Natural killer cell (primary cell): ENCODE results near the gene SNCB. TPM values are rescaled to one million over a fixed set of nuclear protein-coding genes. Genes with fewer than 3 reads are reported as not detected.

ENCODE experiments used
- ATAC-seq, 3 donors: fragments of 150-1000 bp in 2 of 3; fragments of 200-7000 bp in 1 of 3; cut with Tn5 transposase; 1 replicate in 1 of 3; 2 replicates in 2 of 3; pipeline ENCODE4 v1.10.0; 2021; ENCODE audit warnings: mild to moderate bottlenecking in 2 of 3, moderate library complexity in 2 of 3
- DNase-seq, 2 donors: peaks; one replicate each; pipeline versions ENCODE4 v3.0.0 to v3.0.0-alpha.2; 2013 to 2021; ENCODE audit warnings: mixed read lengths in 1 of 2
- H3K27ac ChIP-seq: one replicate; pipeline ENCODE4 v1.5.1; 2013; ENCODE audit warnings: mild to moderate bottlenecking, low read length
- H3K27me3 ChIP-seq: one replicate; pipeline ENCODE4 v1.6.1; 2013; ENCODE audit warnings: low read length; ENCODE audit not compliant: control insufficient read depth, insufficient read depth
- H3K36me3 ChIP-seq: one replicate; pipeline ENCODE4 v1.6.1; 2013; ENCODE audit warnings: low read length; ENCODE audit not compliant: control insufficient read depth, insufficient read depth
- H3K4me1 ChIP-seq: one replicate; pipeline ENCODE4 v1.6.1; 2013; ENCODE audit warnings: low read length; ENCODE audit not compliant: control insufficient read depth, insufficient read depth
- H3K4me3 ChIP-seq: one replicate; pipeline ENCODE4 v1.5.1; 2013; ENCODE audit warnings: low read length
- H3K9me3 ChIP-seq: one replicate; pipeline ENCODE4 v1.6.1; 2013; ENCODE audit warnings: low read length; ENCODE audit not compliant: control insufficient read depth, insufficient read depth
- H3K27ac Mint-ChIP-seq, 2 donors: one replicate each; pipeline ENCODE4 v1.8.0; 2022; ENCODE audit warnings: mild to moderate bottlenecking in 2 of 2, mixed read lengths in 2 of 2, moderate library complexity in 1 of 2
- H3K27me3 Mint-ChIP-seq, 2 donors: one replicate each; pipeline ENCODE4 v1.8.0; 2022; ENCODE audit warnings: low read depth in 2 of 2, mixed read lengths in 2 of 2
- H3K36me3 Mint-ChIP-seq: one replicate; pipeline ENCODE4 v1.8.0; 2022; ENCODE audit warnings: mixed read lengths
- H3K4me1 Mint-ChIP-seq, 2 donors: one replicate each; pipeline ENCODE4 v1.8.0; 2022; ENCODE audit warnings: mixed read lengths in 2 of 2
- H3K4me3 Mint-ChIP-seq: one replicate; pipeline ENCODE4 v1.8.0; 2022; ENCODE audit warnings: mild to moderate bottlenecking, moderate library complexity, mixed read lengths
- H3K9me3 Mint-ChIP-seq, 2 donors: one replicate each; pipeline ENCODE4 v1.8.0; 2022; ENCODE audit warnings: mixed read lengths in 2 of 2
- CTCF ChIP-seq: fragments of 200-600 bp; IDR thresholded peaks from one replicate; pipeline ENCODE4 v1.8.0; 2022; ENCODE audit warnings: antibody characterized with exemption
- WGBS: methylation state at CpG from one replicate; pipeline ENCODE4 v1.1.7; 2013; ENCODE audit warnings: missing lambda C conversion rate; ENCODE audit not compliant: insufficient coverage; 5-methylcytosine and 5-hydroxymethylcytosine counted together
- intact Hi-C: fragments of 100-400 bp; cut with micrococcal nuclease; formaldehyde crosslinking; loops from one replicate; pipeline ENCODE4 v1.14.2; 2022
- total RNA-seq, 4 donors: library from RNA; stranded (reverse); fragments of 120-200 nt in 1 of 4; gene quantifications; one replicate each; pipeline versions ENCODE4 v1.2.3 to v1.2.4, GENCODE V29; 2013 to 2022

The SNCB gene
- total RNA-seq, 3 donors from 2014 or later (not counting 1 experiment from before 2014, with no cell fraction given) = not detected

GRCh38 chr5:176674799-176675198, 44.5 kb upstream of the SNCB start:
- ATAC-seq = peak; percentile 53 to 89 (median 80)
- intact Hi-C loops = no loop called here
- Histone ChIP-seq H3K36me3 (no peaks in the 10 kb centered on the region), H3K27me3 (peaks cover 30% of the 10 kb centered on the region), H3K4me3 (no peak overlapping the region), H3K27ac (no peak overlapping the region), H3K4me1 (peaks cover 16% of the 10 kb centered on the region), H3K9me3 (no peaks in the 10 kb centered on the region)
- H3K4me1 Mint-ChIP-seq = peaks cover 14 to 17% of the 10 kb centered on the region in 2 donors
- peak overlapping the region; percentile 63 for H3K4me3 Mint-ChIP-seq
- no peak for DNase-seq
- no peak overlapping the region for H3K27ac Mint-ChIP-seq
- 59% methylated on average over 17 of the region's 17 CpGs for WGBS
- peaks cover 39 to 40% of the 10 kb centered on the region in 2 donors for H3K27me3 Mint-ChIP-seq
- H3K36me3 Mint-ChIP-seq = no peaks in the 10 kb centered on the region
- no peak for TF ChIP-seq CTCF
- no peaks in the 10 kb centered on the region for H3K9me3 Mint-ChIP-seq

GRCh38 chr5:176673651-176674583, 43.6 kb upstream of the SNCB start:
- peaks cover 31% of the 10 kb centered on the region in 2 donors for H3K27me3 Mint-ChIP-seq
- no peak overlapping the region for H3K27ac Mint-ChIP-seq
- no peak overlapping the region for H3K4me3 Mint-ChIP-seq
- DNase-seq = no peak
- no peak overlapping the region for H3K4me3 ChIP-seq
- 86% methylated on average over 17 of the region's 18 CpGs for WGBS
- no peak overlapping the region for H3K27ac ChIP-seq
- no peaks in the 10 kb centered on the region for H3K9me3 Mint-ChIP-seq
- H3K36me3 Mint-ChIP-seq = no peaks in the 10 kb centered on the region
- peaks cover 14 to 17% of the 10 kb centered on the region in 2 donors for H3K4me1 Mint-ChIP-seq
- H3K4me1 ChIP-seq = peaks cover 16% of the 10 kb centered on the region
- intact Hi-C loops = no loop called here
- no peak for ATAC-seq
- H3K36me3 ChIP-seq = no peaks in the 10 kb centered on the region
- no peak for TF ChIP-seq CTCF
- H3K27me3 ChIP-seq = peaks cover 28% of the 10 kb centered on the region
- no peaks in the 10 kb centered on the region for H3K9me3 ChIP-seq

GRCh38 chr5:176671890-176672747, 41.8 kb upstream of the SNCB start:
- H3K27me3 ChIP-seq = peaks cover 26% of the 10 kb centered on the region
- no peak for TF ChIP-seq CTCF
- no peak for ATAC-seq

More at GRCh38 chr5:176671890-176672747, 41.8 kb upstream of the SNCB start:
- peaks cover 14 to 17% of the 10 kb centered on the region in 2 donors for H3K4me1 Mint-ChIP-seq
- H3K27ac ChIP-seq = no peak overlapping the region
- no peaks in the 10 kb centered on the region for H3K9me3 Mint-ChIP-seq
- H3K4me3 Mint-ChIP-seq = no peak overlapping the region
- H3K27ac Mint-ChIP-seq = no peak overlapping the region
- H3K36me3 Mint-ChIP-seq = no peaks in the 10 kb centered on the region
- no peaks in the 10 kb centered on the region for H3K36me3 ChIP-seq
- H3K4me1 ChIP-seq = peaks cover 16% of the 10 kb centered on the region
- DNase-seq = no peak
- H3K27me3 Mint-ChIP-seq = peaks cover 24 to 27% of the 10 kb centered on the region in 2 donors
- intact Hi-C loops = no loop called here
- no peaks in the 10 kb centered on the region for H3K9me3 ChIP-seq
- H3K4me3 ChIP-seq = no peak overlapping the region
- 67% methylated on average over 15 of the region's 18 CpGs for WGBS
